Calu3 (cell line): ENCODE measurements around the gene HMGXB4. TPM values are rescaled to one million over a fixed set of nuclear protein-coding genes. Genes with fewer than 3 reads are reported as not detected.
A peak's percentile ranks its signal among the peaks of the same experiment; 100 is the strongest.

Experiments
- BruUV-seq: library from RNA; stranded (reverse); fragments of 400-500 nt; replicated peaks from 2 replicates; lab custom pipeline; 2021; lab: Mats Ljungman, UMichigan
- CTCF ChIA-PET: fragments of 300-600 bp; sonication (Branson Sonifier 250); formaldehyde crosslinking; loops from one replicate; lab custom pipeline; 2022; ENCODE audit warnings: antibody characterized with exemption; lab: Charles Lee
- DNase-seq: peaks from one replicate; pipeline ENCODE4 v3.0.0; 2022
- H3K27ac Mint-ChIP-seq: one replicate; pipeline ENCODE4 v1.8.0; 2022; ENCODE audit warnings: mixed read lengths; ENCODE audit not compliant: unreplicated experiment
- H3K27me3 Mint-ChIP-seq: one replicate; pipeline ENCODE4 v1.8.0; 2022; ENCODE audit warnings: mixed read lengths; ENCODE audit not compliant: unreplicated experiment
- H3K36me3 Mint-ChIP-seq: one replicate; pipeline ENCODE4 v1.8.0; 2022; ENCODE audit warnings: mild to moderate bottlenecking, moderate library complexity, mixed read lengths; ENCODE audit not compliant: insufficient read depth, unreplicated experiment
- H3K4me1 Mint-ChIP-seq: one replicate; pipeline ENCODE4 v1.8.0; 2022; ENCODE audit warnings: mild to moderate bottlenecking, low read depth, mixed read lengths; ENCODE audit not compliant: unreplicated experiment
- H3K4me3 Mint-ChIP-seq: one replicate; pipeline ENCODE4 v1.8.0; 2022; ENCODE audit warnings: mild to moderate bottlenecking, low read depth, moderate library complexity, mixed read lengths; ENCODE audit not compliant: unreplicated experiment
- H3K9me3 Mint-ChIP-seq: one replicate; pipeline ENCODE4 v1.8.0; 2022; ENCODE audit warnings: low read depth, mixed read lengths; ENCODE audit not compliant: unreplicated experiment
- CTCF ChIP-seq: fragments of 200-600 bp; IDR thresholded peaks from one replicate; pipeline ENCODE4 v1.8.0; 2022; ENCODE audit warnings: antibody characterized with exemption; ENCODE audit not compliant: unreplicated experiment
- intact Hi-C: fragments of 100-400 bp; cut with micrococcal nuclease; formaldehyde crosslinking; loops from one replicate; pipeline ENCODE4 v1.10.0; 2022; ENCODE audit not compliant: unreplicated experiment
- total RNA-seq: library from RNA; stranded (reverse); gene quantifications from 2 replicates; pipeline ENCODE4 v1.2.3, GENCODE V29; 2022

Gene HMGXB4
- total RNA-seq, 1 experiment from 2014 or later: 37.5 TPM

- CTCF ChIA-PET: no interaction called here
- Mint-ChIP-seq H3K4me3 (no peak overlapping the region), H3K27ac (peak overlapping the region; percentile 87), H3K4me1 (peaks cover 52% of the 10 kb centered on the region), H3K27me3 (peaks cover 5% of the 10 kb centered on the region), H3K36me3 (peaks cover 36% of the 10 kb centered on the region), H3K9me3 (no peaks in the 10 kb centered on the region)
- no peak for DNase-seq
- intact Hi-C loops: no loop called here
- BruUV-seq: no TSS peak
- no peak for TF ChIP-seq CTCF
Observed at GRCh38 chr22:35306350-35306967, 49.2 kb downstream of the HMGXB4 start.

GRCh38 chr22:35307372-35307771 lies 50.1 kb downstream of the HMGXB4 start:
- H3K27ac Mint-ChIP-seq: peak overlapping the region; percentile 87

GRCh38 chr22:35307892-35308291 lies 50.6 kb downstream of the HMGXB4 start:
- CTCF ChIA-PET: no interaction called here
- no TSS peak for BruUV-seq

More at GRCh38 chr22:35307372-35307771, 50.1 kb downstream of the HMGXB4 start:
- CTCF ChIA-PET: no interaction called here
- H3K4me1 Mint-ChIP-seq: peaks cover 58% of the 10 kb centered on the region
- no peaks in the 10 kb centered on the region for H3K9me3 Mint-ChIP-seq
- DNase-seq: no peak
- H3K4me3 Mint-ChIP-seq: no peak overlapping the region
- TF ChIP-seq CTCF: no peak
- intact Hi-C loops: no loop called here
- BruUV-seq: no TSS peak
- no peaks in the 10 kb centered on the region for H3K27me3 Mint-ChIP-seq
- peaks cover 36% of the 10 kb centered on the region for H3K36me3 Mint-ChIP-seq

GRCh38 chr22:35308480-35309021 lies 51.3 kb downstream of the HMGXB4 start:
- Mint-ChIP-seq H3K27me3 (no peaks in the 10 kb centered on the region), H3K36me3 (peaks cover 43% of the 10 kb centered on the region), H3K4me1 (peaks cover 60% of the 10 kb centered on the region), H3K9me3 (peaks cover 3% of the 10 kb centered on the region), H3K27ac (no peak overlapping the region), H3K4me3 (no peak overlapping the region)
- no TSS peak for BruUV-seq
- intact Hi-C loops: no loop called here
- TF ChIP-seq CTCF: no peak
- no peak for DNase-seq
- CTCF ChIA-PET: no interaction called here

More at GRCh38 chr22:35307892-35308291, 50.6 kb downstream of the HMGXB4 start:
- H3K27ac Mint-ChIP-seq: no peak overlapping the region
- no peak overlapping the region for H3K4me3 Mint-ChIP-seq
- intact Hi-C loops: no loop called here
- H3K36me3 Mint-ChIP-seq: peaks cover 42% of the 10 kb centered on the region
- DNase-seq: no peak
- no peak for TF ChIP-seq CTCF
- peaks cover 59% of the 10 kb centered on the region for H3K4me1 Mint-ChIP-seq
- H3K27me3 Mint-ChIP-seq: no peaks in the 10 kb centered on the region
- peaks cover 3% of the 10 kb centered on the region for H3K9me3 Mint-ChIP-seq
